ENCODE measurements around the gene ZBTB20. TPM values are rescaled to one million over a fixed set of nuclear protein-coding genes. Genes with fewer than 3 reads are reported as not detected.
A peak's percentile ranks its signal among the peaks of the same experiment; 100 is the strongest.

Gene ZBTB20
- total and polyA plus RNA-seq, 2 donors from 2014 or later: 0.99 to 142 TPM

GRCh38 chr3:115108614-115109013 lies 38.5 kb downstream of the ZBTB20 start:
- FAIRE-seq (no peak), DNase-seq (no peak)
- intact Hi-C loops (cut with DNase I): no loop called here
- Histone ChIP-seq H3K9ac (ENCODE audit: low read length in 3 of 3) (no peak overlapping the region), H3K4me3 (ENCODE audit: low read length in 3 of 3) (no peak overlapping the region), H3K27ac (ENCODE audit: low read depth in 2 of 2, low read length in 2 of 2) (no peak overlapping the region), H3K36me3 (ENCODE audit: control insufficient read depth in 2 of 3, insufficient read depth in 3 of 3, low read length in 3 of 3) (no peaks in the 10 kb centered on the region), H3K4me1 (ENCODE audit: control insufficient read depth in 2 of 3, insufficient read depth in 2 of 3, low read depth in 1 of 3, low read length in 3 of 3) (no peaks in the 10 kb centered on the region), H3K9me3 (ENCODE audit: control insufficient read depth in 2 of 3, insufficient read depth in 1 of 3, low read length in 3 of 3) (no peaks in the 10 kb centered on the region), H3K27me3 (ENCODE audit: control insufficient read depth, insufficient read depth, low read length) (no peaks in the 10 kb centered on the region)
- no peak for TF ChIP-seq CTCF (IDR thresholded peaks at IDR 0.05; ENCODE audit: borderline replicate concordance, extremely low read depth, insufficient read depth)

- Histone ChIP-seq H3K36me3 (ENCODE audit: control insufficient read depth in 2 of 3, insufficient read depth in 3 of 3, low read length in 3 of 3) (no peaks in the 10 kb centered on the region), H3K9me3 (ENCODE audit: control insufficient read depth in 2 of 3, insufficient read depth in 1 of 3, low read length in 3 of 3) (no peaks in the 10 kb centered on the region), H3K27ac (ENCODE audit: low read depth in 2 of 2, low read length in 2 of 2) (no peak overlapping the region), H3K4me1 (ENCODE audit: control insufficient read depth in 2 of 3, insufficient read depth in 2 of 3, low read depth in 1 of 3, low read length in 3 of 3) (peaks cover 3 to 8% (median 4%) of the 10 kb centered on the region in 3 donors), H3K4me3 (ENCODE audit: low read length in 3 of 3) (no peak overlapping the region), H3K27me3 (ENCODE audit: control insufficient read depth, insufficient read depth, low read length) (no peaks in the 10 kb centered on the region), H3K9ac (ENCODE audit: low read length in 3 of 3) (no peak overlapping the region)
- intact Hi-C loops (cut with DNase I): no loop called here
- peak in 2 of 5 donors; percentile 62 to 66 for DNase-seq
- TF ChIP-seq CTCF (IDR thresholded peaks at IDR 0.05; ENCODE audit: borderline replicate concordance, extremely low read depth, insufficient read depth): no peak
- FAIRE-seq: no peak
Observed at GRCh38 chr3:115102046-115102445, 45.0 kb downstream of the ZBTB20 start.

GRCh38 chr3:115100806-115101205 lies 46.3 kb downstream of the ZBTB20 start:
- peak overlapping the region; percentile 70 to 78 (median 76) for H3K4me3 ChIP-seq (ENCODE audit: low read length in 3 of 3)
- FAIRE-seq (no peak), DNase-seq (no peak)
- no peak overlapping the region for H3K27ac ChIP-seq (ENCODE audit: low read depth in 2 of 2, low read length in 2 of 2)
- H3K4me1 ChIP-seq (ENCODE audit: control insufficient read depth in 2 of 3, insufficient read depth in 2 of 3, low read depth in 1 of 3, low read length in 3 of 3): peaks cover 3 to 8% (median 4%) of the 10 kb centered on the region in 3 donors
- no peaks in the 10 kb centered on the region for H3K36me3 ChIP-seq (ENCODE audit: control insufficient read depth in 2 of 3, insufficient read depth in 3 of 3, low read length in 3 of 3)
- H3K27me3 ChIP-seq (ENCODE audit: control insufficient read depth, insufficient read depth, low read length): no peaks in the 10 kb centered on the region
- no peak for TF ChIP-seq CTCF (IDR thresholded peaks at IDR 0.05; ENCODE audit: borderline replicate concordance, extremely low read depth, insufficient read depth)
- intact Hi-C loops (cut with DNase I): no loop called here
- no peaks in the 10 kb centered on the region for H3K9me3 ChIP-seq (ENCODE audit: control insufficient read depth in 2 of 3, insufficient read depth in 1 of 3, low read length in 3 of 3)
- H3K9ac ChIP-seq (ENCODE audit: low read length in 3 of 3): peak overlapping the region in 2 of 3 donors; percentile 77 to 84

Measured in kidney (tissue), 14 donors.